Hepatocyte (in vitro differentiated cells): ENCODE data around the gene VIPR2. TPM values are rescaled to one million over a fixed set of nuclear protein-coding genes. Genes with fewer than 3 reads are reported as not detected.

Experiments used
- DNase-seq: peaks from one replicate; pipeline ENCODE4 v3.0.0-alpha.2; 2016; ENCODE audit warnings: low spot score
- H2AFZ ChIP-seq: fragments of 200-600 bp; sonication (generic); 2 replicates; pipeline ENCODE4 v1.6.0; 2016; ENCODE audit warnings: antibody characterized with exemption, mild to moderate bottlenecking
- H3K27ac ChIP-seq: fragments of 200-600 bp; sonication (generic); 2 replicates; pipeline ENCODE4 v1.5.1; 2016; ENCODE audit warnings: mild to moderate bottlenecking
- H3K27me3 ChIP-seq: fragments of 200-600 bp; sonication (generic); 2 replicates; pipeline ENCODE4 v1.6.1; 2016
- H3K36me3 ChIP-seq: fragments of 200-600 bp; sonication (generic); replicated peaks from 2 replicates; pipeline ENCODE4 v1.5.1; 2016; ENCODE audit warnings: low read depth; ENCODE audit not compliant: insufficient read depth
- H3K4me1 ChIP-seq: fragments of 200-600 bp; sonication (generic); 2 replicates; pipeline ENCODE4 v1.5.1; 2016; ENCODE audit warnings: mild to moderate bottlenecking, moderate library complexity; ENCODE audit not compliant: insufficient read depth
- H3K4me2 ChIP-seq: fragments of 200-600 bp; sonication (generic); 2 replicates; pipeline ENCODE4 v1.6.0; 2016
- H3K4me3 ChIP-seq: fragments of 200-600 bp; sonication (generic); 2 replicates; pipeline ENCODE4 v1.5.1; 2016; ENCODE audit warnings: mild to moderate bottlenecking
- H3K79me2 ChIP-seq: fragments of 200-600 bp; sonication (generic); 2 replicates; pipeline ENCODE4 v1.6.0; 2017; ENCODE audit warnings: mild to moderate bottlenecking
- H3K9me2 ChIP-seq: fragments of 200-600 bp; sonication (generic); replicated peaks from 2 replicates; pipeline ENCODE4 v1.6.0; 2017; ENCODE audit warnings: mild to moderate bottlenecking; ENCODE audit not compliant: insufficient read depth
- H3K9me3 ChIP-seq: fragments of 200-600 bp; sonication (generic); 2 replicates; pipeline ENCODE4 v1.5.1; 2016; ENCODE audit warnings: low read depth, mild to moderate bottlenecking
- H4K20me1 ChIP-seq: fragments of 200-600 bp; sonication (generic); 2 replicates; pipeline ENCODE4 v1.6.0; 2016; ENCODE audit warnings: mild to moderate bottlenecking; ENCODE audit not compliant: insufficient read depth, poor library complexity, severe bottlenecking
- EZH2 ChIP-seq: fragments of 200-600 bp; sonication (generic); IDR thresholded peaks from 2 replicates; pipeline ENCODE4 v1.6.1; 2016; ENCODE audit warnings: antibody characterized with exemption, mild to moderate bottlenecking, borderline replicate concordance
- EZH2phosphoT487 ChIP-seq: fragments of 200-600 bp; sonication (generic); IDR thresholded peaks from one replicate; pipeline ENCODE4 v1.6.1; 2018; ENCODE audit warnings: antibody characterized with exemption, mild to moderate bottlenecking, low read depth, moderate library complexity; ENCODE audit not compliant: unreplicated experiment, severe bottlenecking
- WGBS: methylation state at CpG from one replicate; pipeline ENCODE4 v1.1.6; 2016; ENCODE audit warnings: low lambda C conversion rate; ENCODE audit errors: missing lambda C conversion rate; 5-methylcytosine and 5-hydroxymethylcytosine counted together
- polyA plus RNA-seq: library from polyadenylated mRNA; unstranded; fragments of >200 nt; fragmentation: Nextera tagmentation; extraction: Ambion mirVana; gene quantifications from 2 replicates; pipeline ENCODE4 v1.2.1, GENCODE V29; 2016
- total RNA-seq: library from RNA; depleted of rRNA; stranded (reverse); fragments of >200 nt; gene quantifications from 2 replicates; pipeline ENCODE4 v1.2.3, GENCODE V29; 2014
- TF ChIP-seq, protein P1 (sequence below): fragments of 200-600 bp; sonication (generic); IDR thresholded peaks from 2 replicates; pipeline ENCODE4 v1.5.1; 2016; ENCODE audit warnings: antibody characterized with exemption, mild to moderate bottlenecking; ENCODE audit not compliant: poor library complexity

The VIPR2 gene
- total and polyA plus RNA-seq, 2 experiments from 2014 or later, result 2.7 to 3.4 TPM

- H3K79me2 ChIP-seq, result no peaks in the 10 kb centered on the region
- H3K4me2 ChIP-seq, result no peak overlapping the region
- H3K36me3 ChIP-seq, result no peaks in the 10 kb centered on the region
- H3K9me2 ChIP-seq, result no peaks in the 10 kb centered on the region
- 91% methylated on average over 31 of the region's 31 CpGs for WGBS
- DNase-seq, result no peak
- H3K27me3 ChIP-seq, result no peaks in the 10 kb centered on the region
- no peak overlapping the region for H3K4me3 ChIP-seq
- no peaks in the 10 kb centered on the region for H4K20me1 ChIP-seq
- no peak overlapping the region for H3K27ac ChIP-seq
- H3K9me3 ChIP-seq, result no peaks in the 10 kb centered on the region
- TF ChIP-seq, protein P1, sequence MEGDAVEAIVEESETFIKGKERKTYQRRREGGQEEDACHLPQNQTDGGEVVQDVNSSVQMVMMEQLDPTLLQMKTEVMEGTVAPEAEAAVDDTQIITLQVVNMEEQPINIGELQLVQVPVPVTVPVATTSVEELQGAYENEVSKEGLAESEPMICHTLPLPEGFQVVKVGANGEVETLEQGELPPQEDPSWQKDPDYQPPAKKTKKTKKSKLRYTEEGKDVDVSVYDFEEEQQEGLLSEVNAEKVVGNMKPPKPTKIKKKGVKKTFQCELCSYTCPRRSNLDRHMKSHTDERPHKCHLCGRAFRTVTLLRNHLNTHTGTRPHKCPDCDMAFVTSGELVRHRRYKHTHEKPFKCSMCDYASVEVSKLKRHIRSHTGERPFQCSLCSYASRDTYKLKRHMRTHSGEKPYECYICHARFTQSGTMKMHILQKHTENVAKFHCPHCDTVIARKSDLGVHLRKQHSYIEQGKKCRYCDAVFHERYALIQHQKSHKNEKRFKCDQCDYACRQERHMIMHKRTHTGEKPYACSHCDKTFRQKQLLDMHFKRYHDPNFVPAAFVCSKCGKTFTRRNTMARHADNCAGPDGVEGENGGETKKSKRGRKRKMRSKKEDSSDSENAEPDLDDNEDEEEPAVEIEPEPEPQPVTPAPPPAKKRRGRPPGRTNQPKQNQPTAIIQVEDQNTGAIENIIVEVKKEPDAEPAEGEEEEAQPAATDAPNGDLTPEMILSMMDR, result no peak
- TF ChIP-seq EZH2phosphoT487 (no peak), EZH2 (no peak)
- no peak overlapping the region for H2AFZ ChIP-seq
- no peaks in the 10 kb centered on the region for H3K4me1 ChIP-seq
Measured at GRCh38 chr7:159091480-159092475, 52.9 kb downstream of the VIPR2 start.

- Histone ChIP-seq H2AFZ (no peak overlapping the region), H3K79me2 (no peaks in the 10 kb centered on the region), H3K36me3 (no peaks in the 10 kb centered on the region), H3K9me3 (no peaks in the 10 kb centered on the region), H3K4me2 (no peak overlapping the region), H3K4me1 (no peaks in the 10 kb centered on the region), H3K4me3 (no peak overlapping the region), H3K27me3 (no peaks in the 10 kb centered on the region), H3K9me2 (no peaks in the 10 kb centered on the region), H3K27ac (no peak overlapping the region), H4K20me1 (no peaks in the 10 kb centered on the region)
- TF ChIP-seq EZH2 (no peak), EZH2phosphoT487 (no peak)
- TF ChIP-seq, protein P1, result no peak
- no peak for DNase-seq
- 93% methylated on average over 13 of the region's 13 CpGs for WGBS
Measured at GRCh38 chr7:159091041-159091440, 53.6 kb downstream of the VIPR2 start.

DNA sequence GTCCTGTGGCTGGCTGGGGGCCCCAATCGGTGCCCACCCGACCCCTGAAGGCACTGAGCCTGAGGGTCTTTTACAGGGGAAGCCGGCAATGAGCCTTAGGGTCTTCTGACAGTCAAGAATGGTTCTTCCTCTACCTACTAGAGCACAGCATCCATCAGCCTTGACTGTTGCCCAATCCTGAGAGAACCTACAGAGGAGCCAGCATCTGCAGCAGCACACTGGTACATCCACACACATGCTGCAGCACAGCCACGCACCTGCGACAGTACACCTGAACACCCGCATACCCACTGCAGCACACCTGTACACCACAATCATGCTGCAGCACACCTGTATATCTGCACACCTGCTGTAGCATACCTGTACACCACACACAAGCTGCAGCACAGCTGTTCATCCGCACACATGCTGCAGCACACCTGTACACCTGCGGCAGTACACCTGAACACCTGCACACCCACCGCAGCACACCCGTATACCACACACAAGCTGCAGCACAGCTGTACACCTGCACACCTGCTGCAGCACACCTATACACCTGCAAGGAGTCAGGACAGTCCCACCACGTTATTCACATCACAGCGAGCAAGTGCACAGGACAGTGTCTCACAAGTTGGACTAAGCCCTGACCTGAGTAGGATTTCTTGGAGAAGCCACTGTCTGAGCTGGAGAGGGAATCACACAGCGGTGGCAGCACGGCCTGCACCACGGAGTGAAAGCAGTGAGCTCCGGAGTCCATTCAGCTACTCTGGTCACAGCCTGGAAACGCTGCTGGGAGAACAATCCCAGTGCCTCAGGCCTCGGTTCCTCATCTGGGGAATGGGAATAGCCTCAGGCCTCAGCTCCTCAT lies 56.4 kb downstream of the VIPR2 start:
- no peak for DNase-seq

More for the DNA sequence above, 56.4 kb downstream of the VIPR2 start:
- Histone ChIP-seq H3K36me3 (no peaks in the 10 kb centered on the region), H3K27ac (no peak overlapping the region), H3K27me3 (no peaks in the 10 kb centered on the region), H3K4me1 (no peaks in the 10 kb centered on the region), H2AFZ (no peak overlapping the region), H4K20me1 (no peaks in the 10 kb centered on the region), H3K9me2 (no peaks in the 10 kb centered on the region), H3K9me3 (no peaks in the 10 kb centered on the region), H3K4me3 (no peak overlapping the region), H3K4me2 (no peak overlapping the region), H3K79me2 (no peaks in the 10 kb centered on the region)
- TF ChIP-seq EZH2phosphoT487, result no peak
- TF ChIP-seq EZH2, result no peak
- 93% methylated on average over 18 of the region's 18 CpGs for WGBS
